ENCODE measurements around the gene GPR61.

The GPR61 gene

DNA sequence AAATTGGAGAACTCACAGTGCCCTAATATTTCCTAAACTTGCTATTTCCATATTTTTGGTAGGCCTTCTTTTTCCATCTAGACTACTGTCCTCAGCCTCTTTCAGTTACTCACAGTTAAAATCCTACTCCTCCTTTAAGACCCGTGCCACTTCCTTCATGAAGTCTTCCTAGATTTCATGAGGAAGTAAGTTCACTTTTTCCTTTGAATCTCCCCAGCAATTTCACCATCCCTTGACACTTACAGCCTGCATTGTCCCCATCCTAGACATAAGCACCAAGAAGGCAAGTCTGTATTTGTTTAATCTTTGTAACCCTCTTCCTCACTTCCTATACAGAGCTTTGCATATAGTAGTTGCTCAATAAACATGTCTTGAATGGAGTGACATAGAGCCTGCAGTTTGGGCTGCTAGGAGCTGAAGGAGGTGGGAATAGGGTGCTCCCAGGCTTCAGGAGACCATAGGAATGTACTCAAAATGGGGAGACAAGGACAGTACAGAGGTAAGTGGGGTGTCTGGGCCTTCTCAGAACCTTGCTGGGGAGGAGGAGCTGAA lies 5.3 kb upstream of the GPR61 start:
- TF ChIP-seq, protein P1, sequence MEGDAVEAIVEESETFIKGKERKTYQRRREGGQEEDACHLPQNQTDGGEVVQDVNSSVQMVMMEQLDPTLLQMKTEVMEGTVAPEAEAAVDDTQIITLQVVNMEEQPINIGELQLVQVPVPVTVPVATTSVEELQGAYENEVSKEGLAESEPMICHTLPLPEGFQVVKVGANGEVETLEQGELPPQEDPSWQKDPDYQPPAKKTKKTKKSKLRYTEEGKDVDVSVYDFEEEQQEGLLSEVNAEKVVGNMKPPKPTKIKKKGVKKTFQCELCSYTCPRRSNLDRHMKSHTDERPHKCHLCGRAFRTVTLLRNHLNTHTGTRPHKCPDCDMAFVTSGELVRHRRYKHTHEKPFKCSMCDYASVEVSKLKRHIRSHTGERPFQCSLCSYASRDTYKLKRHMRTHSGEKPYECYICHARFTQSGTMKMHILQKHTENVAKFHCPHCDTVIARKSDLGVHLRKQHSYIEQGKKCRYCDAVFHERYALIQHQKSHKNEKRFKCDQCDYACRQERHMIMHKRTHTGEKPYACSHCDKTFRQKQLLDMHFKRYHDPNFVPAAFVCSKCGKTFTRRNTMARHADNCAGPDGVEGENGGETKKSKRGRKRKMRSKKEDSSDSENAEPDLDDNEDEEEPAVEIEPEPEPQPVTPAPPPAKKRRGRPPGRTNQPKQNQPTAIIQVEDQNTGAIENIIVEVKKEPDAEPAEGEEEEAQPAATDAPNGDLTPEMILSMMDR (IDR thresholded peaks at IDR 0.05; ENCODE audit: insufficient read depth, low read length, missing control alignments), result no peak
- DNase-seq (ENCODE audit: low read depth, low spot score), result no peak
- ChIA-PET POLR2A (no interaction called here), CTCF (interaction anchor here (0.6 to 26.3 kb wide), 11 partner anchors 9 to 422 kb away, joined by 3 to 2790 read pairs (median 5); partner anchors contain the start of genes AMIGO1, ATXN7L2, CYB561D1 and GPR61)
- H3K4me3 ChIP-seq (ENCODE audit: low read depth, low read length), result no peak overlapping the region

DNA sequence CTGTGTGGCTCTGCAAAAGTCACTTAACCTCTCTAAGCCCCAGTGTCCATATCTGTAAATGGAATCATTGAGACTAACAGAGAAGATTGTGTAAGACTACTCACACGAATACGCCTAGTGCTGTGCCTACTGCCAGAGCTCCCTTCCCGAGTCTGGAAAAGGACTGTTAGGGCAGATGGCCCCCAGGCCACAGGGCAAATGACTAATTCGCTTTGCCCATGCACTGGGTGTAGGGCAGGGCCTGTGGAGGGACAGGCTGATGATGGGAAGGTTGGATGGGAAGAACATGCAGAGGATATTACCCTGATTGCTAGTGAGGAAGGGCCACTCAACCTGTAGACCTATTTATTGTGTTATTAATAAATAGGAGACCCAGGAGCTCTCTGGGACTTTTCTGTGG lies 4.2 kb upstream of the GPR61 start:
- ChIA-PET POLR2A (no interaction called here), CTCF (interaction anchor here (1.1 to 26.3 kb wide), 7 partner anchors 8 to 259 kb away, joined by 3 to 2790 read pairs (median 6); partner anchors contain the start of genes AMIGO1, ATXN7L2, CYB561D1 and GPR61)
- no peak for DNase-seq (ENCODE audit: low read depth, low spot score)
- no peak overlapping the region for H3K4me3 ChIP-seq (ENCODE audit: low read depth, low read length)
- TF ChIP-seq, protein P1 (IDR thresholded peaks at IDR 0.05; ENCODE audit: insufficient read depth, low read length, missing control alignments), result no peak

DNA sequence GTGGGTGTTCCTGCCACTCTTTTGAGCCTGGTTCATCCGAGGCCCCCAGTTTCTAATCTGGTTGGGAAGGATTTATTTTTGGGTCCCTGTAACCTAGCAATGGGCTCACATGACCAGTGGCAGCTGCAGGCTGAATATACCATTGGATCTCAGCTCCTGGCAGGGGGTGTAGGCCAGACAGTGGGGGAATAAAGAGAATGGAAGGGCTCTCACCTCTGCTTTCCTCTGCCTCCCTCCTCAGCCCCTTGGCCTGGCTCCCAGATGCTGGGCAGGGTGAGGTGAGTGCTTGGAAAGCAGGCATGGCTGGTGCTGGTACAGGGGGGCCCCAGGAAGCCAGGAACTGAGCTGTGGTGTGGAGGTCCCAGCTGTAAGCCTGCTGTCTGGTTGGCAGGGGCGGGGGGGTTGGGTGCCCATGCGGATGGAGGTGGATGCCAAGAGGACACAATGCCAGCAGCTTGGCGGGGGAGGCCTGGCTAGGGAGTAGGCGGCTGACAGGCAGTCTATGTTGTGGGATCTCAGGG lies 3.6 kb upstream of the GPR61 start:
- ChIA-PET CTCF (interaction anchor here (2.0 to 26.3 kb wide), 3 partner anchors 7 to 238 kb away, joined by 5 to 2790 read pairs (median 194); partner anchors contain the start of genes AMIGO1, ATXN7L2, CYB561D1 and GPR61), POLR2A (interaction anchor here (0.8 kb wide), 1 partner anchor 12 kb away, joined by 3 read pairs; the partner anchor contains the start of gene GNAI3)
- TF ChIP-seq, protein P1 (IDR thresholded peaks at IDR 0.05; ENCODE audit: insufficient read depth, low read length, missing control alignments), result no peak
- no peak for DNase-seq (ENCODE audit: low read depth, low spot score)
- no peak overlapping the region for H3K4me3 ChIP-seq (ENCODE audit: low read depth, low read length)

DNA sequence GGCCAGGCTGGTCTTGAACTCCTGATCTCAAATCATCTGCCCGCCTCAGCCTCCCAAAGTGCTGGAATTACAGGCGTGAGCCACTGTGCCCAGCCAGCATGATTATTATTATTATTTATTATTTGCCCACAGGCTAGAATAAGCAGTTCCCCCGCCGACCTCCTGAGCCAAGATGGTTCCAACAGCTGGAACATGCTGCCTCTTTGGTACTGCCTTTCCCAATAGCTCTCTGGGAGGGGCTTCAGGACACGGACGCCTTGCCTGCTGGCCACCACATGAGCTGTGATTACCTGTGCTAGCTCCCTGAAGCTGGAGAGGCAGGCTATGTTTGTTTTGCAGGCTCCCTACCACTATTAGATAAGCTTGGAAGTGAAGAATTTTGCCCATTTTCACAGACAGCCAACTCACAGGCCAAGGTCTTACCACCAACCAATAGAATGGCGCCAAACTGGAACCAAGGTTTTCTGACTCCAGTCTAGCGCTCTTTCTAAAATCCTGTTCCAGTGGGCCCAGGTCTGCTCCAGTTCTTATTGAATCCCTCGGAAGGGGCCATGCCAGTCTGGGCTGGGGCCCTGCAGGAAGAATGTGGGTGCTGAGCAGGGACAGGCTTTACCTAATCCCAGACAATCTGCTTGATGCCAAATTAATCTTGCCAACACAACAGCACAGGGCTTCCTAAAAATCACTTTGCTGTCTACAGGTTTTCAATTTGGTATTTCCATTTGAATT lies 2.1 kb upstream of the GPR61 start:
- ChIA-PET CTCF (interaction anchor here (1.5 to 26.3 kb wide), 5 partner anchors 6 to 236 kb away, joined by 5 to 2790 read pairs (median 377); partner anchors contain the start of genes AMIGO1, ATXN7L2, CYB561D1 and GNAI3), POLR2A (interaction anchor here (1.7 kb wide), 1 partner anchor 11 kb away, joined by 6 read pairs; the partner anchor contains the start of gene GNAI3)
- TF ChIP-seq, protein P1 (IDR thresholded peaks at IDR 0.05; ENCODE audit: insufficient read depth, low read length, missing control alignments), result no peak
- H3K4me3 ChIP-seq (ENCODE audit: low read depth, low read length), result no peak overlapping the region
- DNase-seq (ENCODE audit: low read depth, low spot score), result no peak

DNA sequence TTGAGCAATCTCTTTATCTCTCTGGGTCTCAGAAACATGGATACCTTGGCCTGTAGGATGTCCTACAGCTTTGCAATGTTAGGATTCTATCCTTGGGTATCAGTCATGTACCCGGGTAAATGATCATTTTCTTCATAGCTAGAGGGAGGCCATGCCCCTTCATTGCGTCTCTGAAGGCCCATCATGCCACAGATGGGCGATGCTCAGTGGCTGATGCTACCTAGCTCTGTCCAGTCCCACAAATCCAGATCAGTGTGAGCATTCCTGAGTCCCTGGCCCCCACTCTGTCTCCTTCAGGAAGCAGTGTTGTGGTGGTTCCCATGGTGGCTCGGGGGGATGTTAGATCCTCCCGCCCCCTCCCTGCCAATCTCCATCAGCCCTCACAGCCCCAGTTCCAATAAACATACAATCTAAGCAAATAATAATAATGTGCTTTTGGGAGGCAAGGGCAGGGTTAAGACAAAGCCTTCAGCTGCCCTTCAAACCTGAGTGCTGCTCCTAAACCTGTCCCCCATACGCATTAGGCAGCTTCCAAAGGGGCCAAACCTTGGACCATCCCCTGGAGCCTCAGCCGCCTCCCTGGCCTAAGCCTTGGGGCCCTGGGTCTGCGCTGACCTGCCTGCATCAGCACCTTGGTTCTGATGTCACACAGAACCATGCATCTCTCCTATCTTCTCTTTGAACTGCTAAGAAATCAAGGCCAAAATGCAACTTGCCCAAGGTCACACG lies 681 bp upstream of the GPR61 start:
- ChIA-PET CTCF (interaction anchor here (0.8 to 26.3 kb wide), 8 partner anchors 4 to 442 kb away, joined by 3 to 2790 read pairs (median 194); partner anchors contain the start of genes AMIGO1, ATXN7L2, CYB561D1 and GPR61), POLR2A (interaction anchor here (1.0 to 1.7 kb wide), 3 partner anchors 9 to 45 kb away, joined by 3 to 6 read pairs (median 3); partner anchors contain the start of genes CYB561D1 and GNAI3)
- TF ChIP-seq, protein P1 (IDR thresholded peaks at IDR 0.05; ENCODE audit: insufficient read depth, low read length, missing control alignments), result no peak
- DNase-seq (ENCODE audit: low read depth, low spot score), result no peak
- H3K4me3 ChIP-seq (ENCODE audit: low read depth, low read length), result no peak overlapping the region
